A549 (cell line): ENCODE measurements around the gene VGLL1. TPM values are rescaled to one million over a fixed set of nuclear protein-coding genes. Genes with fewer than 3 reads are reported as not detected.

Experiments
- ATAC-seq, 2 experiments: fragments of 200-7000 bp in 1 of 2; fragments of >200 bp in 1 of 2; cut with Nextera tagmentation in 1 of 2; cut with Tn5 transposase in 1 of 2; 3 replicates each; pipeline versions ENCODE4 v1.8.0 to v1.9.1; 2018 to 2020; ENCODE audit warnings: mild to moderate bottlenecking in 1 of 2, moderate library complexity in 1 of 2
- CTCF ChIA-PET: fragments of 300-600 bp; sonication (Branson Sonifier 250); formaldehyde crosslinking; extraction: SDS; loops from one replicate; lab custom pipeline; 2021; ENCODE audit warnings: antibody characterized with exemption, inconsistent platforms; lab: Yijun Ruan, JAX
- POLR2A ChIA-PET: fragments of 350-600 bp; formaldehyde crosslinking; extraction: SDS; loops from one replicate; lab custom pipeline; 2021; ENCODE audit warnings: antibody characterized with exemption, inconsistent platforms; lab: Yijun Ruan, JAX
- DNase-seq, 2 experiments: peaks; one replicate each; pipeline versions ENCODE4 v3.0.0 to v3.0.0-alpha.2; 2011 to 2016; ENCODE audit warnings: low read depth in 1 of 2, low spot score in 1 of 2
- FAIRE-seq: peaks from 2 replicates; lab custom pipeline; 2011; peaks lifted over from hg19 to GRCh38; lab: Jason Lieb, UNC
- H3K27ac ChIP-seq, 2 experiments: fragments of >200 bp; sonication (Bioruptor Twin); formaldehyde crosslinking; 3 replicates each; pipeline ENCODE4 v1.5.1; 2016 to 2017
- H3K4me1 ChIP-seq: fragments of >200 bp; sonication (Bioruptor Twin); formaldehyde crosslinking; 3 replicates; pipeline ENCODE4 v1.6.1; 2016
- H3K4me2 ChIP-seq: fragments of >200 bp; sonication (Bioruptor Twin); formaldehyde crosslinking; 3 replicates; pipeline ENCODE4 v1.6.1; 2016
- H3K4me3 ChIP-seq: fragments of >200 bp; sonication (Bioruptor Twin); formaldehyde crosslinking; 3 replicates; pipeline ENCODE4 v1.5.1; 2016
- H3K9me3 ChIP-seq: fragments of >200 bp; sonication (Bioruptor Twin); formaldehyde crosslinking; 3 replicates; pipeline ENCODE4 v1.6.1; 2016
- CBX2 ChIP-seq: fragments of 200-600 bp; sonication (generic); IDR thresholded peaks from 2 replicates; pipeline ENCODE4 v1.6.1; 2016; ENCODE audit warnings: low read depth, mild to moderate bottlenecking, borderline replicate concordance
- CBX8 ChIP-seq: fragments of 200-600 bp; sonication (generic); IDR thresholded peaks from 2 replicates; pipeline ENCODE4 v1.6.1; 2016
- CTCF ChIP-seq: fragments of >200 bp; sonication (Bioruptor Twin); formaldehyde crosslinking; IDR thresholded peaks from 3 replicates; pipeline ENCODE4 v1.5.1; 2016
- EHF ChIP-seq: fragments of 250-450 bp; sonication (Bioruptor Pico); IDR thresholded peaks from 2 replicates; pipeline ENCODE4 v1.5.0; 2020; ENCODE audit warnings: mild to moderate bottlenecking
- EP300 ChIP-seq, 2 experiments: fragments of >200 bp; sonication (Bioruptor Twin); formaldehyde crosslinking; IDR thresholded peaks; 2 replicates in 1 of 2; 3 replicates in 1 of 2; pipeline ENCODE4 v1.6.1; 2016 to 2017
- FOXS1 ChIP-seq: fragments of 250-450 bp; sonication (Bioruptor Pico); IDR thresholded peaks from 2 replicates; pipeline ENCODE4 v1.5.0; 2020; ENCODE audit warnings: mild to moderate bottlenecking, moderate library complexity
- GATA3 ChIP-seq: IDR thresholded peaks from 2 replicates; pipeline ENCODE4 v1.6.1; 2012; ENCODE audit warnings: borderline replicate concordance
- HES2 ChIP-seq: fragments of >200 bp; sonication (Bioruptor Twin); formaldehyde crosslinking; IDR thresholded peaks from 2 replicates; pipeline ENCODE4 v1.6.1; 2016
- HEYL ChIP-seq: fragments of 250-450 bp; sonication (Bioruptor Pico); IDR thresholded peaks from 2 replicates; pipeline ENCODE4 v1.8.0; 2021; ENCODE audit warnings: mild to moderate bottlenecking, moderate library complexity
- HOXA7 ChIP-seq: fragments of 250-450 bp; sonication (Bioruptor Pico); IDR thresholded peaks from 2 replicates; pipeline ENCODE4 v1.5.0; 2020; ENCODE audit warnings: mild to moderate bottlenecking, moderate library complexity
- HOXB5 ChIP-seq: fragments of 250-450 bp; sonication (Bioruptor Pico); IDR thresholded peaks from 2 replicates; pipeline ENCODE4 v1.5.0; 2020; ENCODE audit warnings: mild to moderate bottlenecking, moderate library complexity
- JUN ChIP-seq, 2 experiments: fragments of >200 bp; sonication (Bioruptor Twin); formaldehyde crosslinking; IDR thresholded peaks; 2 replicates in 1 of 2; 3 replicates in 1 of 2; pipeline ENCODE4 v1.6.1; 2016 to 2017
- KDM5A ChIP-seq: fragments of 200-600 bp; sonication (generic); IDR thresholded peaks from 2 replicates; pipeline ENCODE4 v1.6.1; 2016; ENCODE audit warnings: antibody characterized with exemption, mild to moderate bottlenecking
- MAFK ChIP-seq: fragments of 450-650 bp; IDR thresholded peaks from 2 replicates; pipeline ENCODE4 v1.6.1; 2014; ENCODE audit not compliant: partially characterized antibody
- MYC ChIP-seq: IDR thresholded peaks from 2 replicates; pipeline ENCODE4 v1.6.1; 2012; ENCODE audit warnings: mild to moderate bottlenecking, inconsistent platforms, low read length, improper control_type of control experiment, borderline replicate concordance
- NR3C1 ChIP-seq: fragments of >200 bp; sonication (Bioruptor Twin); formaldehyde crosslinking; IDR thresholded peaks from 3 replicates; pipeline ENCODE4 v1.6.1; 2017
- PHF8 ChIP-seq: fragments of 200-600 bp; sonication (generic); IDR thresholded peaks from 2 replicates; pipeline ENCODE4 v1.6.1; 2016; ENCODE audit warnings: low read depth, mild to moderate bottlenecking, antibody characterized with exemption, moderate library complexity, borderline replicate concordance
- RAD21 ChIP-seq, 2 experiments: fragments of >200 bp in 1 of 2; sonication (Bioruptor Twin) in 1 of 2; formaldehyde crosslinking in 1 of 2; IDR thresholded peaks in 1 of 2; conservative IDR thresholded peaks in 1 of 2; 2 replicates in 1 of 2; 3 replicates in 1 of 2; pipeline ENCODE4 v1.6.1; 2012 to 2018; ENCODE audit warnings: inconsistent platforms in 1 of 2
- RARB ChIP-seq: fragments of 250-450 bp; sonication (Bioruptor Pico); IDR thresholded peaks from 2 replicates; pipeline ENCODE4 v1.8.0; 2021; ENCODE audit warnings: mild to moderate bottlenecking, moderate library complexity
- RCOR1 ChIP-seq: fragments of 150-350 bp; IDR thresholded peaks from 2 replicates; pipeline ENCODE4 v1.6.1; 2014; ENCODE audit warnings: antibody characterized with exemption, low read length, low read depth
- RFX5 ChIP-seq: fragments of 450-650 bp; IDR thresholded peaks from 2 replicates; pipeline ENCODE4 v1.7.1; 2014; ENCODE audit warnings: antibody characterized with exemption, mild to moderate bottlenecking, moderate library complexity
- SMC3 ChIP-seq: fragments of >200 bp; sonication (Bioruptor Twin); formaldehyde crosslinking; IDR thresholded peaks from 3 replicates; pipeline ENCODE4 v1.6.1; 2018; ENCODE audit warnings: inconsistent platforms
- TP53 ChIP-seq: fragments of 250-450 bp; sonication (Bioruptor Pico); IDR thresholded peaks from 2 replicates; pipeline ENCODE4 v1.5.0; 2021; ENCODE audit warnings: mild to moderate bottlenecking, moderate library complexity
- ZSCAN20 ChIP-seq: fragments of 250-450 bp; sonication (Bioruptor Pico); IDR thresholded peaks from 2 replicates; pipeline ENCODE4 v1.8.0; 2022; ENCODE audit warnings: mild to moderate bottlenecking, moderate library complexity
- whole genome bisulfite sequencing: methylation state at CpG from one replicate; pipeline ENCODE4 v1.1.6; 2017; ENCODE audit errors: missing lambda C conversion rate; 5-methylcytosine and 5-hydroxymethylcytosine counted together
- polyA minus RNA-seq: library from RNA; depleted of rRNA, polyadenylated mRNA; stranded (reverse); fragments of >200 nt; gene quantifications from 2 replicates; pipeline ENCODE4 v1.2.3, GENCODE V29; 2011; rRNA and poly(A)+ RNA removed
- polyA plus RNA-seq, 4 experiments: library from polyadenylated mRNA; depleted of rRNA in 3 of 4; stranded (reverse); fragments of >200 nt; fragmentation: RNase III in 1 of 4; extraction: RNeasy Plus Mini Kit Qiagen cat#74134 plus additional on column Dnase treatment in 1 of 4; gene quantifications; 2 replicates in 3 of 4; 3 replicates in 1 of 4; pipeline ENCODE4 v1.2.3, GENCODE V29; 2011 to 2017
- TF ChIP-seq, protein P1 (sequence below): fragments of 450-650 bp; IDR thresholded peaks from 2 replicates; pipeline ENCODE4 v1.6.1; 2014; ENCODE audit warnings: antibody characterized with exemption
- TF ChIP-seq, protein P2 (sequence below): fragments of 150-350 bp; IDR thresholded peaks from 2 replicates; pipeline ENCODE4 v1.6.1; 2014; ENCODE audit warnings: low read depth, mild to moderate bottlenecking, low read length

The VGLL1 gene
- polyA plus RNA-seq (2011; rRNA removed) (not detected in 2 replicates), polyA plus RNA-seq (2017; fragmentation: RNase III; extraction: RNeasy Plus Mini Kit Qiagen cat#74134 plus additional on column Dnase treatment) (not detected in 3 replicates), polyA minus RNA-seq (not detected in 2 replicates)
- not detected in 2 replicates for polyA plus RNA-seq (2012; cell fraction: cytosol; rRNA removed)
- polyA plus RNA-seq (2012; cell fraction: nucleus; rRNA removed) = not detected in 2 replicates

DNA sequence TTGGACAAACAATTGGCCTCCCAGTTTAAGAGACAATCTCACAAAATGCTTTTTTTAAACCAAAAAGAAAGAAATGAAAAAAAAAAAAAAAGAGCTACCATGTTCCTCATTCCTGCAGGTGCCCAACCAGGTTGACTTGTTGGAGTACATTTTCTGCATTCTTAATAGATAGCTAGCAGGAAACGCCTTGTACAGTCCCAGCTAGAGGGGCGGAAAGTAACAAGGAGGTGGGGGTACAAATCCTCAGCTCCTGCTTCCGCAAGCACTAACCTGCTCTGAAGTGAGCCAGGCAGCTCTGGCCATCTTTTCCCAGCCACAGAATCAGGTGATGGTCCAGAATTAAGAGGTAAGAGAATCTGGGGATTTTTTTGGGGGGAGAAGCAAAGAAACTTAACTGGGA is at the start of gene VGLL1:
VGLL1 (plus strand) TSS at position 265 of the 400 bp plus-strand sequence. CDS start 3,806 bp downstream, outside the sequence.
- 50% methylated on average over 3 of the region's 3 CpGs for WGBS
- ChIA-PET POLR2A (no interaction called here), CTCF (no interaction called here)
- ATAC-seq (no peak), FAIRE-seq (no peak), DNase-seq (no peak)
- no peak for TF ChIP-seq CBX2
- no peak for TF ChIP-seq EP300 (IDR thresholded peaks at IDR 0.05)
- TF ChIP-seq RFX5 = no peak
- no peak for TF ChIP-seq JUN (IDR thresholded peaks at IDR 0.05)
- TF ChIP-seq KDM5A = no peak
- no peak for TF ChIP-seq NR3C1
- TF ChIP-seq FOXS1 (CRISPR knock-in tag) = no peak
- TF ChIP-seq HOXA7 (CRISPR knock-in tag) = no peak
- TF ChIP-seq HES2 = no peak
- TF ChIP-seq PHF8 = no peak
- no peak for TF ChIP-seq GATA3
- TF ChIP-seq SMC3 = no peak
- no peak for TF ChIP-seq HOXB5 (CRISPR knock-in tag)
- peaks cover 1% of the 10 kb centered on the region; the same call in 2 of the 3 replicates for H3K4me1 ChIP-seq
- no peak within 1 kb of the TSS for H3K27ac ChIP-seq
- no peak within 1 kb of the TSS for H3K4me3 ChIP-seq
- no peaks in the 10 kb centered on the region for H3K9me3 ChIP-seq
- no peak within 1 kb of the TSS for H3K4me2 ChIP-seq

GRCh38 chrX:136487647-136488046 is 44.4 kb upstream of the VGLL1 start, which contains the start of gene BRS3:
Gene BRS3, plus strand, starts transcription at chrX:136487947. Its CDS starts 168 bp downstream, at chrX:136488115.
- POLR2A ChIA-PET = no interaction called here
- CTCF ChIA-PET = no interaction called here
- H3K4me2 ChIP-seq = no peak within 1 kb of the TSS
- H3K4me1 ChIP-seq = no peaks in the 10 kb centered on the region
- no peaks in the 10 kb centered on the region for H3K9me3 ChIP-seq
- no peak for ATAC-seq
- H3K27ac ChIP-seq = no peak within 1 kb of the TSS
- peak; percentile 7 for FAIRE-seq
- no peak for TF ChIP-seq RCOR1
- no peak for TF ChIP-seq GATA3
- TF ChIP-seq TP53 (CRISPR knock-in tag) = no peak
- TF ChIP-seq, protein P1, sequence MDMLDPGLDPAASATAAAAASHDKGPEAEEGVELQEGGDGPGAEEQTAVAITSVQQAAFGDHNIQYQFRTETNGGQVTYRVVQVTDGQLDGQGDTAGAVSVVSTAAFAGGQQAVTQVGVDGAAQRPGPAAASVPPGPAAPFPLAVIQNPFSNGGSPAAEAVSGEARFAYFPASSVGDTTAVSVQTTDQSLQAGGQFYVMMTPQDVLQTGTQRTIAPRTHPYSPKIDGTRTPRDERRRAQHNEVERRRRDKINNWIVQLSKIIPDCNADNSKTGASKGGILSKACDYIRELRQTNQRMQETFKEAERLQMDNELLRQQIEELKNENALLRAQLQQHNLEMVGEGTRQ = no peak
- TF ChIP-seq RARB = no peak
- TF ChIP-seq FOXS1 (CRISPR knock-in tag) = no peak
- no peak for TF ChIP-seq MYC
- TF ChIP-seq HEYL (CRISPR knock-in tag) = no peak
- no peak for TF ChIP-seq CBX8
- no peak for TF ChIP-seq EHF (CRISPR knock-in tag)
- no peak for TF ChIP-seq KDM5A
- TF ChIP-seq, protein P2, sequence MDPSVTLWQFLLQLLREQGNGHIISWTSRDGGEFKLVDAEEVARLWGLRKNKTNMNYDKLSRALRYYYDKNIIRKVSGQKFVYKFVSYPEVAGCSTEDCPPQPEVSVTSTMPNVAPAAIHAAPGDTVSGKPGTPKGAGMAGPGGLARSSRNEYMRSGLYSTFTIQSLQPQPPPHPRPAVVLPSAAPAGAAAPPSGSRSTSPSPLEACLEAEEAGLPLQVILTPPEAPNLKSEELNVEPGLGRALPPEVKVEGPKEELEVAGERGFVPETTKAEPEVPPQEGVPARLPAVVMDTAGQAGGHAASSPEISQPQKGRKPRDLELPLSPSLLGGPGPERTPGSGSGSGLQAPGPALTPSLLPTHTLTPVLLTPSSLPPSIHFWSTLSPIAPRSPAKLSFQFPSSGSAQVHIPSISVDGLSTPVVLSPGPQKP = no peak
- no peak for TF ChIP-seq MAFK
- no peak for DNase-seq
- H3K4me3 ChIP-seq = no peak within 1 kb of the TSS
- WGBS = 18% methylated on average over 4 of the region's 4 CpGs

GRCh38 chrX:136488706-136489105 is 43.3 kb upstream of the VGLL1 start:
- H3K9me3 ChIP-seq = no peaks in the 10 kb centered on the region
- TF ChIP-seq CTCF (peak; percentile 15; the same call in 1 of the 3 replicates), RAD21 (conservative IDR thresholded peaks at IDR 0.05 in 1 of 2, IDR thresholded peaks at IDR 0.05 in 1 of 2) (peak in 1 of 2 experiments; percentile 3; a peak in 1 of 5 replicates), ZSCAN20 (CRISPR knock-in tag) (no peak)
- ChIA-PET CTCF (no interaction called here), POLR2A (no interaction called here)
- H3K4me3 ChIP-seq = no peak overlapping the region
- no peak overlapping the region for H3K27ac ChIP-seq
- FAIRE-seq (no peak), ATAC-seq (no peak), DNase-seq (no peak)
- H3K4me2 ChIP-seq = no peak overlapping the region
- no peaks in the 10 kb centered on the region for H3K4me1 ChIP-seq
- WGBS = 2% methylated on average over 5 of the region's 5 CpGs
